Astrocyte of the spinal cord (primary cell): ENCODE measurements around the gene GPD2.

Source experiments
- DNase-seq: peaks from one replicate; pipeline ENCODE4 v3.0.0; 2011; ENCODE audit warnings: low read depth, low spot score
- H3K4me3 ChIP-seq: 2 replicates; pipeline ENCODE4 v1.5.1; 2011; ENCODE audit warnings: low read depth, mild to moderate bottlenecking, low read length, moderate library complexity
- CTCF ChIP-seq: IDR thresholded peaks from 2 replicates; pipeline ENCODE4 v1.5.1; 2012; ENCODE audit warnings: low read depth, mild to moderate bottlenecking, low read length, inconsistent platforms
- in situ Hi-C: cut with HindIII; loops from 2 replicates; pipeline ENCODE4 v1.10.0; 2017; ENCODE audit warnings: low sequenced_read_pairs

GPD2 gene

GRCh38 chr2:156622491-156622890, 186.3 kb downstream of the GPD2 start:
- DNase-seq, result no peak
- in situ Hi-C loops, result no loop called here
- no peak for TF ChIP-seq CTCF
- H3K4me3 ChIP-seq, result no peak overlapping the region

GRCh38 chr2:156625360-156626170, 189.4 kb downstream of the GPD2 start:
- no peak for DNase-seq
- in situ Hi-C loops, result no loop called here
- TF ChIP-seq CTCF, result no peak
- H3K4me3 ChIP-seq, result no peak overlapping the region

- in situ Hi-C loops, result no loop called here
- no peak for DNase-seq
- H3K4me3 ChIP-seq, result no peak overlapping the region
- no peak for TF ChIP-seq CTCF
Measured at GRCh38 chr2:156626931-156627330, 190.8 kb downstream of the GPD2 start.

- in situ Hi-C loops, result no loop called here
- no peak for TF ChIP-seq CTCF
- H3K4me3 ChIP-seq, result no peak overlapping the region
- DNase-seq, result no peak
Measured at GRCh38 chr2:156630579-156631337, 194.6 kb downstream of the GPD2 start.

- in situ Hi-C loops, result no loop called here
- H3K4me3 ChIP-seq, result no peak overlapping the region
- DNase-seq, result no peak
- TF ChIP-seq CTCF, result no peak
Measured at GRCh38 chr2:156635646-156636045, 199.5 kb downstream of the GPD2 start.
